GM19438 (cell line): Measurements from ENCODE around the gene GRAP.

Source experiments
- ATAC-seq: cut with Tn5 transposase; IDR thresholded peaks from one replicate; pipeline ENCODE4 v1.9.1; 2021; ENCODE audit warnings: low read depth; ENCODE audit not compliant: unreplicated experiment

The GRAP gene

GRCh38 chr17:18987230-18987610 is 59.5 kb downstream of the GRAP start:
- no peak for ATAC-seq

GRCh38 chr17:18986541-18987229 is 60.1 kb downstream of the GRAP start:
- no peak for ATAC-seq

GRCh38 chr17:18985475-18985874 is 61.3 kb downstream of the GRAP start:
- ATAC-seq: no peak

GRCh38 chr17:18984273-18985114 is 62.3 kb downstream of the GRAP start:
- no peak for ATAC-seq

GRCh38 chr17:18981642-18982424 is 64.9 kb downstream of the GRAP start:
- no peak for ATAC-seq

GRCh38 chr17:18981335-18981641 is 65.5 kb downstream of the GRAP start:
- no peak for ATAC-seq

GRCh38 chr17:18980682-18981334 is 65.9 kb downstream of the GRAP start:
- no peak for ATAC-seq

GRCh38 chr17:18978655-18979054 is 68.1 kb downstream of the GRAP start:
- ATAC-seq: no peak

- ATAC-seq: no peak
Observed at GRCh38 chr17:18978050-18978449, 68.7 kb downstream of the GRAP start.

GRCh38 chr17:18977646-18978045 is 69.1 kb downstream of the GRAP start:
- ATAC-seq: no peak

GRCh38 chr17:18977021-18977420 is 69.7 kb downstream of the GRAP start:
- ATAC-seq: no peak

GRCh38 chr17:18976201-18976600 is 70.6 kb downstream of the GRAP start:
- ATAC-seq: no peak

- ATAC-seq: no peak
Observed at GRCh38 chr17:18975597-18975996, 71.2 kb downstream of the GRAP start.

GRCh38 chr17:18974407-18975149 is 72.2 kb downstream of the GRAP start:
- no peak for ATAC-seq

GRCh38 chr17:18971801-18972200 is 75.0 kb downstream of the GRAP start:
- no peak for ATAC-seq
